ENCODE data around the gene RAB1B. TPM values are rescaled to one million over a fixed set of nuclear protein-coding genes. Genes with fewer than 3 reads are reported as not detected.

RAB1B gene
- total and polyA plus RNA-seq, 4 donors: 40.4 to 83.0 (median 51.3) TPM

- TF ChIP-seq CTCF (IDR thresholded peaks at IDR 0.05; ENCODE audit: low read depth, low read length, missing input control): peak; percentile 99
- no peak for TF ChIP-seq ZBTB33 (IDR thresholded peaks at IDR 0.05)
These were observed 14.3 kb downstream of the RAB1B start (continued) for GRCh38 chr11:66282468-66283455.

- 88% methylated on average over 14 of the region's 14 CpGs for WGBS
- Histone ChIP-seq H3K36me3 (ENCODE audit: control insufficient read depth in 4 of 4, insufficient read depth in 3 of 4, low read depth in 1 of 4, low read length in 3 of 4) (peaks cover 0 to 5% (median 4%) of the 10 kb centered on the region in 4 donors), H3K27me3 (ENCODE audit: control insufficient read depth in 4 of 4, insufficient read depth in 4 of 4, low read length in 3 of 4) (no peaks in the 10 kb centered on the region), H3K9ac (ENCODE audit: low read depth in 1 of 2, low read length in 2 of 2) (no peak overlapping the region), H3K4me1 (ENCODE audit: control insufficient read depth in 4 of 4, insufficient read depth in 4 of 4, low read length in 3 of 4) (peaks cover 10 to 38% (median 26%) of the 10 kb centered on the region in 4 donors), H3K27ac (ENCODE audit: low read depth in 1 of 2, low read length in 2 of 2) (no peak overlapping the region), H3K4me3 (ENCODE audit: low read depth in 1 of 3, low read length in 3 of 3) (no peak overlapping the region), H3K9me3 (ENCODE audit: control insufficient read depth in 4 of 4, low read length in 3 of 4) (no peaks in the 10 kb centered on the region)
- DNase-seq (ENCODE audit: low spot score): no peak
- TF ChIP-seq EGR1 (IDR thresholded peaks at IDR 0.05; ENCODE audit: low read depth in 2 of 2): no peak
- TF ChIP-seq SP1 (IDR thresholded peaks at IDR 0.05): no peak
- TF ChIP-seq HNF4G (IDR thresholded peaks at IDR 0.05): no peak
- no peak for TF ChIP-seq JUND (IDR thresholded peaks at IDR 0.05)
- no peak for TF ChIP-seq RXRA (IDR thresholded peaks at IDR 0.05)
- no peak for TF ChIP-seq REST (IDR thresholded peaks at IDR 0.05)
- TF ChIP-seq CTCF (IDR thresholded peaks at IDR 0.05; ENCODE audit: low read depth, low read length, missing input control): no peak
- TF ChIP-seq YY1 (IDR thresholded peaks at IDR 0.05): no peak
- no peak for TF ChIP-seq HNF4A (conservative IDR thresholded peaks at IDR 0.05)
- no peak for TF ChIP-seq ATF3 (IDR thresholded peaks at IDR 0.05)
- TF ChIP-seq MAX (IDR thresholded peaks at IDR 0.05): no peak
- TF ChIP-seq GABPA (IDR thresholded peaks at IDR 0.05 in 1 of 2, conservative IDR thresholded peaks at IDR 0.05 in 1 of 2): no peak
- TF ChIP-seq FOXA2 (IDR thresholded peaks at IDR 0.05): no peak
- TF ChIP-seq FOXA1 (IDR thresholded peaks at IDR 0.05): no peak
- TF ChIP-seq RAD21 (IDR thresholded peaks at IDR 0.05): no peak
- no peak for TF ChIP-seq ZBTB33 (IDR thresholded peaks at IDR 0.05)
These were observed 15.1 kb downstream of the RAB1B start for GRCh38 chr11:66283461-66284105.
